Body of pancreas (tissue), 4 donors: ENCODE data around the gene PLXDC2. TPM values are rescaled to one million over a fixed set of nuclear protein-coding genes. Genes with fewer than 3 reads are reported as not detected.

Experiments
- ATAC-seq: fragments of 150-250 bp; one replicate; pipeline ENCODE4 v1.9.1; 2016
- DNase-seq, 4 donors: peaks; one replicate each; pipeline ENCODE4 v3.0.0-alpha.2; 2019
- H3K27ac ChIP-seq, 4 donors: fragments of 200-600 bp; sonication (generic); 1 replicate in 3 of 4; 2 replicates in 1 of 4; pipeline versions ENCODE4 v1.5.1 to v1.6.1; 2016 to 2019; ENCODE audit warnings: mild to moderate bottlenecking in 1 of 4, mixed read lengths in 1 of 4, moderate library complexity in 1 of 4
- H3K27me3 ChIP-seq, 2 donors: fragments of 200-600 bp; sonication (generic); one replicate each; pipeline ENCODE4 v1.6.0; 2016; ENCODE audit warnings: mild to moderate bottlenecking in 1 of 2
- H3K36me3 ChIP-seq, 2 donors: fragments of 200-600 bp; sonication (generic); replicated peaks in 1 of 2; 2 replicates each; pipeline ENCODE4 v1.5.1; 2016; ENCODE audit warnings: low read depth in 2 of 2; ENCODE audit not compliant: insufficient read depth in 1 of 2
- H3K4me1 ChIP-seq: fragments of 200-600 bp; sonication (generic); one replicate; pipeline ENCODE4 v1.6.0; 2016
- H3K4me3 ChIP-seq, 2 donors: fragments of 200-600 bp; sonication (generic); 1 replicate in 1 of 2; 2 replicates in 1 of 2; pipeline ENCODE4 v1.5.1; 2016 to 2019
- H3K9me3 ChIP-seq, 3 donors: fragments of 200-600 bp; sonication (generic); 1 replicate in 2 of 3; 2 replicates in 1 of 3; pipeline ENCODE4 v1.5.1; 2016
- CTCF ChIP-seq, 7 experiments: fragments of 450-650 bp in 4 of 7; fragments of 200-600 bp in 3 of 7; sonication (generic) in 3 of 7; IDR thresholded peaks; one replicate each; pipeline ENCODE4 v1.5.1; 2016 to 2019; ENCODE audit warnings: antibody characterized with exemption in 7 of 7
- POLR2A ChIP-seq, 3 donors: fragments of 450-650 bp; IDR thresholded peaks; one replicate each; pipeline ENCODE4 v1.6.1; 2016; ENCODE audit warnings: antibody characterized with exemption in 3 of 3, mild to moderate bottlenecking in 2 of 3
- WGBS, 2 donors: methylation state at CpG; one replicate each; pipeline ENCODE4 v1.1.5; 2017; 5-methylcytosine and 5-hydroxymethylcytosine counted together
- intact Hi-C: fragments of 100-400 bp; cut with DNase I; formaldehyde crosslinking; loops from one replicate; pipeline ENCODE4 v1.15.1; 2023
- total RNA-seq, 2 donors: library from RNA; depleted of rRNA; stranded (reverse); fragments of >200 nt; gene quantifications; one replicate each; pipeline ENCODE4 v1.1.0, GENCODE V29; 2016

PLXDC2 gene
- total RNA-seq, 2 donors from 2014 or later, result 8.2 to 13.5 TPM

GRCh38 chr10:19974554-19974953 lies 158.3 kb downstream of the PLXDC2 start:
- ATAC-seq (no peak), DNase-seq (no peak)
- no peak overlapping the region for H3K4me3 ChIP-seq
- TF ChIP-seq CTCF (IDR thresholded peaks at IDR 0.05), result no peak
- no peak for TF ChIP-seq POLR2A (IDR thresholded peaks at IDR 0.05)
- H3K4me1 ChIP-seq, result no peaks in the 10 kb centered on the region
- WGBS, 2 donors, result 78% methylated on average over 2 of the region's 2 CpGs
- H3K9me3 ChIP-seq, result no peaks in the 10 kb centered on the region
- no peaks in the 10 kb centered on the region for H3K27me3 ChIP-seq
- H3K27ac ChIP-seq, result no peak overlapping the region
- H3K36me3 ChIP-seq, result no peaks in the 10 kb centered on the region
- intact Hi-C loops, result no loop called here

- Histone ChIP-seq H3K9me3 (no peaks in the 10 kb centered on the region), H3K27me3 (no peaks in the 10 kb centered on the region), H3K36me3 (no peaks in the 10 kb centered on the region), H3K4me1 (no peaks in the 10 kb centered on the region), H3K4me3 (no peak overlapping the region), H3K27ac (no peak overlapping the region)
- 79 to 85% methylated on average over 3 of the region's 3 CpGs for WGBS, 2 donors
- intact Hi-C loops, result no loop called here
- ATAC-seq (no peak), DNase-seq (no peak)
- TF ChIP-seq CTCF (IDR thresholded peaks at IDR 0.05) (no peak), POLR2A (IDR thresholded peaks at IDR 0.05) (no peak)
Measured at GRCh38 chr10:19977097-19977521, 160.9 kb downstream of the PLXDC2 start.

- Histone ChIP-seq H3K4me3 (no peak overlapping the region), H3K36me3 (no peaks in the 10 kb centered on the region), H3K4me1 (no peaks in the 10 kb centered on the region), H3K27me3 (no peaks in the 10 kb centered on the region), H3K9me3 (no peaks in the 10 kb centered on the region), H3K27ac (no peak overlapping the region)
- no peak for ATAC-seq
- intact Hi-C loops, result no loop called here
- no peak for DNase-seq
- WGBS, 2 donors, result 60 to 74% methylated on average over 6 of the region's 6 CpGs
- TF ChIP-seq CTCF (IDR thresholded peaks at IDR 0.05) (no peak), POLR2A (IDR thresholded peaks at IDR 0.05) (no peak)
Measured at GRCh38 chr10:19979628-19980027, 163.4 kb downstream of the PLXDC2 start.

- H3K4me1 ChIP-seq, result no peaks in the 10 kb centered on the region
- no peak for ATAC-seq
- no peak overlapping the region for H3K4me3 ChIP-seq
- no peaks in the 10 kb centered on the region for H3K9me3 ChIP-seq
- intact Hi-C loops, result no loop called here
- H3K36me3 ChIP-seq, result no peaks in the 10 kb centered on the region
- DNase-seq, result no peak
- H3K27me3 ChIP-seq, result no peaks in the 10 kb centered on the region
- 69 to 71% methylated on average over 5 of the region's 5 CpGs for WGBS, 2 donors
- no peak overlapping the region for H3K27ac ChIP-seq
- TF ChIP-seq POLR2A (IDR thresholded peaks at IDR 0.05) (no peak), CTCF (IDR thresholded peaks at IDR 0.05) (no peak)
Measured at GRCh38 chr10:19983880-19984565, 167.8 kb downstream of the PLXDC2 start.

- ATAC-seq (no peak), DNase-seq (no peak)
- WGBS, 2 donors, result 51 to 52% methylated on average over 3 of the region's 3 CpGs
- H3K27ac ChIP-seq, result no peak overlapping the region
- TF ChIP-seq CTCF (IDR thresholded peaks at IDR 0.05) (no peak), POLR2A (IDR thresholded peaks at IDR 0.05) (no peak)
- H3K27me3 ChIP-seq, result no peaks in the 10 kb centered on the region
- no peaks in the 10 kb centered on the region for H3K36me3 ChIP-seq
- intact Hi-C loops, result no loop called here
- H3K4me1 ChIP-seq, result no peaks in the 10 kb centered on the region
- H3K4me3 ChIP-seq, result no peak overlapping the region
- no peaks in the 10 kb centered on the region for H3K9me3 ChIP-seq
Measured at GRCh38 chr10:19985745-19986144, 169.5 kb downstream of the PLXDC2 start.
